GOT3 (cell line): ENCODE data around the gene CLECL1.
"Not testable (repeated sequence)": the region's sequence is repeated elsewhere in the genome, so short reads cannot be mapped to it uniquely, and the experiment has no call there.

Source experiments
- DNase-seq: peaks from one replicate; lab custom pipeline; 2025; ENCODE audit warnings: mixed read lengths; lab: John Stamatoyannopoulos, UW

Gene CLECL1

DNA sequence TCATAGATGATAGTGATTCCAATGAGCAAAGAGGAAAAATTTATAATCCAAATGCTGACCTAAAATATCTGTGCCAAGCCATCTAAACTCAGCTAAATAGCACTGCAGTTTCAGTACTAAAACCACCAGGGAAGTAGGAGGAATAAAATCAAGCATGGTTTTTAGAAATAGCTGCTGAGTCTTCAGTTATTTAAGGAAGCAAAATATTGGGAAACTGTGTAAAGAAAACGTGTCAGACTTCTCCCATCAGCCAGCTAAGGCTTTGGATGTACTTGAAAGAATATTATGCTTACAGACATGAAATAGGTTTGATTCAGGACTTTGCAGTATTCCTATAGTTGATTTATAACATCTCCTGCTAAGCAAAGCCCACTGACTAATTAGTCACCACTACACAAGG, 38.7 kb downstream of the CLECL1 start:
- DNase-seq = no peak

DNA sequence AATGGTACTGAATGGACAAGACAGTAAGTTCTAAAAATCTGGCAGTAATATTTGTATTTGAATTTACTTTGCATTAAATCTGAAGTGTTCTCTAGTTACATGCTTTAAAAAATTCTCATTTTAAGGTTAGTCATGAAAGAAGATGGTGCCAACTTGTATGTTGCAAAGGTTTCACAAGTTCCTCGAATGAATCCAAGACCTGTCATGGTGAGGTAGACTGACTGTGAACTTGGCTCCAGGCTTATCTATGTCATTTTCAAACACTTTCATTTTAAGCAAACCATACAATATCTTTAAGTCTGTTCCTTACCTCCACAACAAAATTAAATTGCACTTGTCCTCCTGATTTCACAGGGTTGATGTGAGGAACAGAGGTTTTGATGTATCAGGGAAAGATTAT, 40.0 kb downstream of the CLECL1 start:
- no peak for DNase-seq

GRCh38 chr12:9687228-9687627, 45.7 kb downstream of the CLECL1 start:
- no peak for DNase-seq

- DNase-seq = no peak
Measured at GRCh38 chr12:9685915-9686314, 47.0 kb downstream of the CLECL1 start.

DNA sequence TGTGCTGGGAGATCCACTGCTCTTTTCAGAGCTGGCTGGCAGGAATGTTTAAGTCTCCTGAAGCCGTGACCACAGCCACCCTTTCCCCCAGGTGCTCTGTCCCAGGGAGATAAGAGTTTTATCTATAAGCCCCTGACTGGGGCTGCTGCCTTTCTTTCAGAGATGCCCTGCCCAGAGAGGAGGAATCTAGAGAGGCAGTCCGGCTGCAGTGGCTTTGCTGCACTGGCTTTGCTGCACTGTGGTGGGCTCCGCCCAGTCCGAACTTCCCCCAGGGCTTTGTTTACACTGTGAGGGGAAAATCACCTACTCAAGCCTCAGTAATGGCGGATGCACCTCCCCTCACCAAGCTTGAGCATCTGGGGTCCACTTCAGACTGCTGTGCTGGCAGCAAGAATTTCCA, 47.5 kb downstream of the CLECL1 start:
- DNase-seq = not testable (repeated sequence)

GRCh38 chr12:9682949-9683348, 49.9 kb downstream of the CLECL1 start:
- not testable (repeated sequence) for DNase-seq

GRCh38 chr12:9682508-9682907, 50.4 kb downstream of the CLECL1 start:
- not testable (repeated sequence) for DNase-seq

GRCh38 chr12:9674226-9674590, 58.7 kb downstream of the CLECL1 start:
- DNase-seq = no peak

DNA sequence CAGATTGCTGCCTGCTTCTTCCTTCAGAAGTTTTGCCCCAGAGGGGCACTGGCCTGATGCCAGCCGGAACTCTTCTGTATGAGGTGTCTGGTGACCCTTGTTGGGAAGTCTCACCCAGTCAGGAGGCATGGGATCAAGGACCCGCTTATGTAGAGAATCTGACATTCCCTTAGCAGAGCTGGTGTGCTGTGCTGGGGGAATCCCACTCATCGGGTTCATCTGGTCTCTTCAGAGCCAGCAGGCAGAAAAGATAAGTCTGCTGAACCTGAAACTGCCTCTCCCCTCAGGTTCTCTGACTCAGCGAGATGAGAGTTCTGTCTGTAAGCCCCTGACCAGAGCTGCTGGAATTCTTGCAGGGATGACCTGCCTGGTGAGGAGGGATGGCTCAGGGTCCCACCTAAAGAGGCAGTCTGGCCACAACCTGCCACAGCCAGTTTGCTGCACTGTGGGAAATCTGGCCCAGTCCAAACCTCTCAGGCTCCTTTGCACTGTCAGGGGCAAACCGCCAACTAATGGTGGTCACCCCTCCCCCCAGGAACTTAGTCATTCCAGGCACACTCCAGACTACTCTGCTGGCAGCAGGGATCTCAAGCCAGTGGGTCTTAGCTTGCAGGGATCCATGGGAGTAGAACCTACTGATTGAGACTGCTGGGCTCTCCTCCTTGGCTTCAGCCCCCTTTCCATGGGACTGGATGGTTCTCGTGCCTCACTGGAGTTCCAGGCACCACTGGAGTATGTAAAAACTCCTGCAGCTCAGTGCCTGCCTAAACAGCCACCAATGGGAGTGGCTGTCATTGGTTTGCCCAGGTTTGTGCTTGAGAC, 59.3 kb downstream of the CLECL1 start:
- DNase-seq = peak; percentile 32
